IPS DF 19.7 (cell line): ENCODE measurements around the gene TLL2.

Experiments
- DNase-seq: peaks from one replicate; pipeline ENCODE4 v3.0.0-alpha.2; 2013; ENCODE audit warnings: low read depth, low spot score

The TLL2 gene

GRCh38 chr10:96421995-96422394, 91.7 kb downstream of the TLL2 start:
- no peak for DNase-seq

- no peak for DNase-seq
Measured at GRCh38 chr10:96420228-96421009, 93.3 kb downstream of the TLL2 start.

- DNase-seq, result no peak
Measured at GRCh38 chr10:96419351-96419750, 94.4 kb downstream of the TLL2 start.

GRCh38 chr10:96418582-96418981, 95.1 kb downstream of the TLL2 start:
- no peak for DNase-seq

GRCh38 chr10:96417441-96417840, 96.3 kb downstream of the TLL2 start:
- peak; percentile 45 for DNase-seq

- no peak for DNase-seq
Measured at GRCh38 chr10:96416643-96417042, 97.1 kb downstream of the TLL2 start.

- DNase-seq, result no peak
Measured at GRCh38 chr10:96415891-96416554, 97.7 kb downstream of the TLL2 start.

GRCh38 chr10:96415150-96415890, 98.4 kb downstream of the TLL2 start:
- DNase-seq, result no peak

- DNase-seq, result no peak
Measured at GRCh38 chr10:96414303-96414702, 99.4 kb downstream of the TLL2 start.

- DNase-seq, result no peak
Measured at GRCh38 chr10:96413151-96413787, 100.5 kb downstream of the TLL2 start.

- no peak for DNase-seq
Measured at GRCh38 chr10:96411716-96412320, 101.9 kb downstream of the TLL2 start.

- no peak for DNase-seq
Measured at GRCh38 chr10:96410296-96410695, 103.4 kb downstream of the TLL2 start.

- no peak for DNase-seq
Measured at GRCh38 chr10:96408201-96408600, 105.5 kb downstream of the TLL2 start.

GRCh38 chr10:96407560-96408069, 106.1 kb downstream of the TLL2 start:
- no peak for DNase-seq

- no peak for DNase-seq
Measured at GRCh38 chr10:96406091-96406490, 107.6 kb downstream of the TLL2 start.

- DNase-seq, result no peak
Measured at GRCh38 chr10:96402417-96403305, 111.1 kb downstream of the TLL2 start.

- DNase-seq, result no peak
Measured at GRCh38 chr10:96401036-96401435, 112.7 kb downstream of the TLL2 start.

GRCh38 chr10:96400465-96400864, 113.3 kb downstream of the TLL2 start:
- no peak for DNase-seq

GRCh38 chr10:96397902-96398301, 115.8 kb downstream of the TLL2 start:
- DNase-seq, result no peak
